Transverse colon (tissue), 4 donors: ENCODE results near the gene LMBR1L. TPM values are rescaled to one million over a fixed set of nuclear protein-coding genes. Genes with fewer than 3 reads are reported as not detected.

ENCODE experiments used
- DNase-seq: peaks from one replicate; pipeline ENCODE4 v3.0.0-alpha.2; 2019
- H3K27ac ChIP-seq, 4 donors: fragments of 200-600 bp; sonication (generic); 2 replicates each; pipeline ENCODE4 v1.5.1; 2016 to 2018; ENCODE audit warnings: inconsistent platforms in 4 of 4
- H3K27me3 ChIP-seq: fragments of 200-600 bp; sonication (generic); 2 replicates; pipeline ENCODE4 v1.5.1; 2017; ENCODE audit warnings: inconsistent platforms
- H3K36me3 ChIP-seq, 4 donors: fragments of 200-600 bp; sonication (generic); 2 replicates each; pipeline ENCODE4 v1.5.1; 2017 to 2019; ENCODE audit warnings: inconsistent platforms in 4 of 4
- H3K4me1 ChIP-seq, 4 donors: fragments of 200-600 bp; sonication (generic); 2 replicates each; pipeline ENCODE4 v1.5.1; 2017 to 2020; ENCODE audit warnings: inconsistent platforms in 4 of 4
- H3K4me3 ChIP-seq, 4 donors: fragments of 200-600 bp; sonication (generic); 1 replicate in 1 of 4; 2 replicates in 3 of 4; pipeline versions ENCODE4 v1.5.1 to v1.6.1; 2017 to 2019; ENCODE audit warnings: inconsistent platforms in 4 of 4
- H3K9me3 ChIP-seq, 2 donors: fragments of 200-600 bp; sonication (generic); 2 replicates each; pipeline ENCODE4 v1.5.1; 2017 to 2019; ENCODE audit warnings: inconsistent platforms in 2 of 2
- EP300 ChIP-seq: sonication (generic); formaldehyde crosslinking; IDR thresholded peaks from one replicate; pipeline ENCODE4 v1.6.1; 2017; ENCODE audit warnings: antibody characterized with exemption, low read depth
- POLR2A ChIP-seq: fragments of 450-650 bp; IDR thresholded peaks from one replicate; pipeline ENCODE4 v1.6.1; 2016; ENCODE audit warnings: antibody characterized with exemption, mild to moderate bottlenecking, moderate library complexity
- POLR2AphosphoS5 ChIP-seq, 3 donors: sonication (generic); formaldehyde crosslinking; IDR thresholded peaks; one replicate each; pipeline ENCODE4 v1.6.1; 2016; ENCODE audit warnings: antibody characterized with exemption in 3 of 3
- WGBS, 2 donors: methylation state at CpG; one replicate each; pipeline ENCODE4 v1.1.5; 2018; ENCODE audit warnings: low coverage in 1 of 2; 5-methylcytosine and 5-hydroxymethylcytosine counted together
- in situ Hi-C, 4 donors: fragments of 200-750 bp; cut with MboI; loops; one replicate each; pipeline versions ENCODE4 v1.15.0 to v1.15.1; 2017; ENCODE audit warnings: low sequenced_read_pairs in 3 of 4, low pct_ligation_motif_present in 1 of 4, low pct_unique_long_range_greater_than_20kb in 1 of 4
- intact Hi-C: fragments of 100-400 bp; cut with DNase I; formaldehyde crosslinking; loops from one replicate; pipeline ENCODE4 v1.15.1; 2023; ENCODE audit warnings: low total_unique reads
- total RNA-seq, 4 donors: library from RNA; depleted of rRNA; stranded (reverse); fragments of >200 nt; gene quantifications; one replicate each; pipeline ENCODE4 v1.1.0, GENCODE V29; 2016
- TF ChIP-seq, protein P1 (sequence below), 5 experiments: fragments of 200-600 bp in 3 of 5; fragments of 450-650 bp in 2 of 5; sonication (generic) in 3 of 5; IDR thresholded peaks; 1 replicate in 2 of 5; 2 replicates in 3 of 5; pipeline ENCODE4 v1.5.1; 2016 to 2017; ENCODE audit warnings: antibody characterized with exemption in 5 of 5, inconsistent platforms in 3 of 5, mild to moderate bottlenecking in 2 of 5, moderate library complexity in 1 of 5

Gene LMBR1L
- total RNA-seq, 4 donors from 2014 or later, result 72.6 to 125 (median 82.1) TPM

DNA sequence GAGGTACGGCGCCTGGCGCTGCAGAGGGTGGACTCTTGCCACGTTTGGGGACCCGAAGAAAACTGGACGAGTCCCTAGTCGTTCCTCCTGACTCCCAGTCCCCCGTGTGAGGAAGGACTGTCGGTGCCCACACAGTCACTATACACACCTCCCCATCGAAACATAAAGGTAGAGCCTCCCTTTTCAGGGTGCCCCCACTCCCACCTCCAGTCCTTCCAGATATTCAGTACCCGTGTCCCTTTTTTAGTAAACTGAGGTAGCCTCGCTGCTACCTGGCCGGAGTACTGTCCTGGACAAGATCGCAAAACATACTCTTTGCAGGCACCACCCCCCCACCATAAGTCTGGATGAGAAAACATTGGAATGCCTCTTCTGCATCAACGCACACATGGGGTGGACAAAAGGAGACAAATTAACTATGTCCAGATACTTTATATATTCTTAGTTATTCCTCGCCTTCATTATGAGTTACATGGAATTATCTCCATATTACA, 49.4 kb downstream of the LMBR1L start:
- WGBS, 2 donors, result 4 to 73% methylated on average over 1 to 16 of the region's 16 CpGs
- intact Hi-C loops (loop anchor here (10.0 kb wide), 1 partner anchor 64 kb away; no protein-coding TSS in a partner anchor), in situ Hi-C loops (loop anchor here in 2 of 4 donors (10.0 kb wide), 2 partner anchors 64 to 174 kb away; no protein-coding TSS in a partner anchor)
- TF ChIP-seq, protein P1, sequence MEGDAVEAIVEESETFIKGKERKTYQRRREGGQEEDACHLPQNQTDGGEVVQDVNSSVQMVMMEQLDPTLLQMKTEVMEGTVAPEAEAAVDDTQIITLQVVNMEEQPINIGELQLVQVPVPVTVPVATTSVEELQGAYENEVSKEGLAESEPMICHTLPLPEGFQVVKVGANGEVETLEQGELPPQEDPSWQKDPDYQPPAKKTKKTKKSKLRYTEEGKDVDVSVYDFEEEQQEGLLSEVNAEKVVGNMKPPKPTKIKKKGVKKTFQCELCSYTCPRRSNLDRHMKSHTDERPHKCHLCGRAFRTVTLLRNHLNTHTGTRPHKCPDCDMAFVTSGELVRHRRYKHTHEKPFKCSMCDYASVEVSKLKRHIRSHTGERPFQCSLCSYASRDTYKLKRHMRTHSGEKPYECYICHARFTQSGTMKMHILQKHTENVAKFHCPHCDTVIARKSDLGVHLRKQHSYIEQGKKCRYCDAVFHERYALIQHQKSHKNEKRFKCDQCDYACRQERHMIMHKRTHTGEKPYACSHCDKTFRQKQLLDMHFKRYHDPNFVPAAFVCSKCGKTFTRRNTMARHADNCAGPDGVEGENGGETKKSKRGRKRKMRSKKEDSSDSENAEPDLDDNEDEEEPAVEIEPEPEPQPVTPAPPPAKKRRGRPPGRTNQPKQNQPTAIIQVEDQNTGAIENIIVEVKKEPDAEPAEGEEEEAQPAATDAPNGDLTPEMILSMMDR (IDR thresholded peaks at IDR 0.05), result no peak
- TF ChIP-seq EP300, result no peak
- TF ChIP-seq POLR2AphosphoS5 (IDR thresholded peaks at IDR 0.05), result no peak
- TF ChIP-seq POLR2A, result no peak
- Histone ChIP-seq H3K4me3 (peak overlapping the region; percentile 82 to 91 (median 89)), H3K27ac (peak overlapping the region; percentile 96 to 98 (median 96)), H3K4me1 (peaks cover 23 to 36% (median 31%) of the 10 kb centered on the region in 4 donors), H3K36me3 (no peaks in the 10 kb centered on the region), H3K27me3 (no peaks in the 10 kb centered on the region), H3K9me3 (no peaks in the 10 kb centered on the region)
- no peak for DNase-seq

DNA sequence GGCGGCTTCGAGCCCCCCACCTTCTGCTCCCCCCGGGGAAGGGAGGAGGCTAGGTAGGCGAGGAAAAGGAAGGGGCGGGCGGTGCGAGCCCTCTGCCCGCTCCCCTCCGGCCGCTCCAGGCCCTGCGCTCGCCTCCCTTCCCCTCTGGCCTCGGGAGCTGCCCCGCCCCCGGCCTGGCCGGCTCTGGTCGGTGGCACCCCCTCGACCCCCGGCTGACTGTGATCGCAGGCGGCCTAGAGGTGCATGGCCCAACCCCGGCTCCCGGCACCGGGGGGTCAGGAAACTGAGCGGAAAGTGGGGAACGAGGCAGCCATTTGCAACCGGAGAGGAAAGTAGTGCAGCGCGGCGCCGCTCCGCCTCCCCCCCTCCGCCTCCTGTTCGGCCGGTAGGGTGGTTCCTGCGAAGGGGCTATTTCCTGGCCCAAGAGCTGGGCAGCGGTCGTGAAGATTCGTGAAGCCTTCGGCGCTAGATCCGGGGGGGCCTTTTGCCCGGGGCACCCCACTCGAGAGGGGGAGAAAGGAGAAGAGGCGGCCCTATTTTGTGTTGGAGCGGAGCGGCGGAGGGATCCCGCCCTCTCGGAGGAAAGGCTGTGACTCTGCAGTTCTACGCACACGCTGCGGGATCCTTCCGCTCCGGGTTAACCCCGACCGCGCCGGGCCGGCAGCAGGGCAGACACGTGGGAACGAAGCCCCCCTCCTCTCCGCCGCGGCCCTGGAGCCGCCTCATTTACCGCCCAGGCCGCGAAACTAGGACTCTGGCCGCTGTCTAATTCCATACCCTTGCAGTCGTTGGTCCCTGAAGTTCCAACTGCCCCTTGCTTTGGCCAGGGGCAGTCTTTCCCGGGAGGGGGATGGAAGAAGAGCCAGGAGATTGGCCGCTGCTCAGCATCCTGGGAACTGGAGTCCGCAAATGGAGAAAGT, 50.1 kb downstream of the LMBR1L start, which contains the start of gene KMT2D:
Gene KMT2D, minus strand, starts transcription at position 558 of the 920 bp plus-strand sequence. CDS start 5,470 bp downstream, outside the sequence.
- H3K27ac ChIP-seq, result peak within 1 kb of the TSS; percentile 96 to 98 (median 96)
- intact Hi-C loops, result loop anchor here (10.0 kb wide), 1 partner anchor 64 kb away; no protein-coding TSS in a partner anchor
- in situ Hi-C loops, result loop anchor here in 2 of 4 donors (10.0 kb wide), 2 partner anchors 64 to 174 kb away; no protein-coding TSS in a partner anchor
- TF ChIP-seq, protein P1 (IDR thresholded peaks at IDR 0.05), result peak in 4 of 5 experiments; percentile 40 to 92 (median 66)
- TF ChIP-seq POLR2AphosphoS5 (IDR thresholded peaks at IDR 0.05), result peak; percentile 77 to 88 (median 79)
- TF ChIP-seq EP300, result no peak
- peak; percentile 71 for TF ChIP-seq POLR2A
- peak within 1 kb of the TSS; percentile 82 to 91 (median 89) for H3K4me3 ChIP-seq
- peak; percentile 91 for DNase-seq
- WGBS, 2 donors, result 0% methylated on average over 56 of the region's 74 CpGs; no CpG with 5 or more reads in 1 of the 2 donors
- H3K27me3 ChIP-seq, result no peaks in the 10 kb centered on the region
- no peaks in the 10 kb centered on the region for H3K9me3 ChIP-seq
- H3K36me3 ChIP-seq, result no peaks in the 10 kb centered on the region
- H3K4me1 ChIP-seq, result peaks cover 28 to 43% (median 38%) of the 10 kb centered on the region in 4 donors

DNA sequence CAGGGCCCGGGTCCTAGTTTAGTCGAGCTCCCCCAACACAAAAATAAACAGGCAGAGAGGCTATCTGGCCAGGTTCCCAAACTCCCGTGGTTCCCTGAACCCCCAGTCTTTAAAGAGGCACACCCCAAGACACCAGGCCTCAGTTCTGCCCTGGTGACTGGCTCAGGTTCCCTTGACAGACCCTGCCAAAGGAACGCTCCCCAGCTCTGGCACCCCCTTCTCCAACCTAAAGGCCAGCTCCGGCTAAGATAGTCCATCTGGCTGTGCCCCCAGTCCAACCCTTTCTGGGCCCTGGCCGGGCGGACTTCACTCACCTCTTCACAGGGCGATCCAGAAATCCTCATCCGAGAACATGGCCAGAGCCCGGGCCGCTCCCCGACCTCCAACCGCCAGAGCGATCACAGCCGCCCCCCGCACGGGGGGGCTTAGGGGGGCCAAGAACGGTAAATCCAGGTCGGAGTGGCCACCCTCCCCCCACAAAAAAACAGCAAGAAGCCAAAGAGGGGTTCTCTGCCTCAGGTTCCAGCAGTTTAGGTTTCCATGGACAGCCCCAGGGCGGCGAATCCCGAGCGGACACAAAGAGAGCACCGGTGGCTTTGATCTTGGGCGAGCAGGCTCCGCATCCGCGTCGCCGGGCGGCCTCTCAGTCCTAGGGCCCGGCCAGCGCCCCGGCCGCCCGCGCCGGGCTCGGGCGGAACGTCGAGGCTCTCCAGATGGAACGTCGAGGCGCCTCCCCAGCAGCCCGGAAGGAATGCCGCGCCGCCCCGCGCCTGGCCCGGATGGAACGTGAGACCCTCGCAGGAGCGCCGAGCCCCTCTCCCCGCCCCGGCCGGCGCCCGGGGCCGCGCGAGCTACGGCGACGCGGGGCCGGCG, 51.1 kb downstream of the LMBR1L start:
- peaks cover 34 to 47% (median 43%) of the 10 kb centered on the region in 4 donors for H3K4me1 ChIP-seq
- in situ Hi-C loops, result loop anchor here in 2 of 4 donors (10.0 kb wide), 2 partner anchors 65 to 175 kb away; no protein-coding TSS in a partner anchor

More for the DNA sequence above, 51.1 kb downstream of the LMBR1L start:
- Histone ChIP-seq H3K9me3 (no peaks in the 10 kb centered on the region), H3K27ac (peak overlapping the region; percentile 96 to 98 (median 96)), H3K36me3 (no peaks in the 10 kb centered on the region), H3K27me3 (no peaks in the 10 kb centered on the region), H3K4me3 (peak overlapping the region; percentile 82 to 91 (median 89))
- DNase-seq, result peak; percentile 26
- intact Hi-C loops, result loop anchor here (10.0 kb wide), 1 partner anchor 65 kb away; no protein-coding TSS in a partner anchor
- 0% methylated on average over 53 of the region's 70 CpGs; no CpG with 5 or more reads in 1 of the 2 donors for WGBS, 2 donors
- TF ChIP-seq POLR2AphosphoS5 (IDR thresholded peaks at IDR 0.05), result no peak
- TF ChIP-seq, protein P1 (IDR thresholded peaks at IDR 0.05), result no peak
- no peak for TF ChIP-seq POLR2A
- TF ChIP-seq EP300, result no peak
